Regular cardiac myocyte (primary cell): Measurements from ENCODE around the gene TMEM225B. TPM values are rescaled to one million over a fixed set of nuclear protein-coding genes. Genes with fewer than 3 reads are reported as not detected.

ENCODE experiments used
- total RNA-seq: library from RNA; depleted of rRNA; stranded (reverse); fragments of >200 nt; gene quantifications from 2 replicates; pipeline ENCODE4 v1.2.3, GENCODE V29; 2014

Gene TMEM225B
- total RNA-seq: under 0.01 and 0.85 TPM in 2 replicates

DNA sequence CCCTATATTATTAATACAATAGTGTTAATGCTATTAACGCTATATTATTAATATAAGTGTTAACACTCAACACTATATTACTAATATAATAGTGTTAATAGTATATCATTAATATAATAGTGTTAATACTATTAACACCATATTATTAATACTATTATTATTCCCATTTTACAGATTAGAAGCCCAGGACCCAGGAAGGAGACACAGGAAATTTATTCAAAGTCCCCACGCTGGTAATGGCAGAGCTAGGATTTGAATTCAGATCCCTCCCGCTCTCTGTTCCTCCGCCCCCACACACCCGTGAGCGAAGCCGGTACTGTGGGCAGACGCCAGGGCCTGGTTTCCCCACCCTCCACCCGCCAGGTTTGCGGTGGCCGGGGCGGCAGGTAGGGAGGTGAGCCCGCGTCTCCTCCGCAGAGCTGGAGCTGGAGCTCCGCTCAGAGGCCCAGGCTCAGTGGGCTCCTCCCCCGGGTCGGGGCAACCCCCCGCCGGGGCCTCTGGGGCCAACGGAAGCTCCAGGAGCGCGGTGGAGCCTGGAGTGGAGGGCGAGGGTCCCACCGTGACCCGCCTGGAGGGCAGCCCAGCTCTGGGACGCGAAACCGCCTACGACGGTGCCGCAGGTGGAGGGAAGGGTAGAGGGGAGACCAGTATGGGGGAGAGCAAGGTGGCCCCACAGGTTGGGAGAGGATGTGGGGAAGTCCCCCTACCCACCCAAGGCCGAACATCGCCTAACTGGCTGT is at the start of gene TMEM225B:
TMEM225B (plus strand) TSS at position 506 of the 740 bp plus-strand sequence. CDS start 6,122 bp downstream, outside the sequence.

DNA sequence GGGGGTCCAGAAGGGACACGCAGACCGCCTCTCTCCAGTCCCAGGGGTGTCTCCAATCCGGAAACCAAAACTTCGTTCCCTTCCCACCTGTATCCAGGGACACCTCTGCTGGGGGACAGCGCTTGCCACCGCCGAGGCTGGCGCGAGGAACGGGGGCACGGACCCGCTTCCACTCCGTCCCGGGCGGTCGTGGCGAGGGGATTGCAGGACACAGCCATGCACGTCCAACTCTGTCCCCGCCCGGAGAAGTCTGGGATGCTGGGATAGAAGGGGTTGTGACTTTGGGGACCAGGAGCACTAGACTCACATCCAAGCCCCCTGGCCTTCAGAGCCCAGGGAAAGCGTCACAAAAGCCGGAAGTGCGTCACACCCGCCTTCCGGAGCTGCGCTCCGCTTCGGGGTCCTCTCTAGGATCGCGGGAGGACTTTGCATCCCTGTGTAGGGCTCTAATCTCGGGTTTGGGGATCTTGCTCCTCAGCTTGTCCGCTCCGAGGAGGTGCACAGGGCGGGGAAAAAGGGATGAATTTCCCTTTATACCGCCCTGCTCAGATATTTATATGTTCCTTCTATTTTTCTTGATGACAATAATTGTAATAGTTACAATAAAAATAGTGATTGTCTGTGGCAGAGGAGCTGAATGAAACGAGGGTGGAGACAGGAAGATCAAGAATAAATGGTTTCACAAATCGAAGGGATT is 46.2 kb upstream of the TMEM225B start, which contains the start of gene FAM200A:
FAM200A (minus strand) TSS at position 348 of the 697 bp plus-strand sequence. CDS start 3,707 bp downstream, outside the sequence.

GRCh38 chr7:99558306-99559174 is 39.5 kb upstream of the TMEM225B start, which contains the start of gene ZNF655:
Gene ZNF655 (plus strand): TSS chr7:99558642. CDS start chr7:99560560, 1,918 bp downstream.

GRCh38 chr7:99616359-99617191 is 18.5 kb downstream of the TMEM225B start, which contains the start of gene ZSCAN25:
Gene ZSCAN25 (plus strand): TSS chr7:99616946. CDS start chr7:99619607, 2,661 bp downstream.

Other genes starting within 250 kb of the TMEM225B start
- 193 and 433 TPM in 2 replicates for gene ARPC1B, start 223.5 kb upstream of the TMEM225B start, total RNA-seq
- gene PDAP1, start 189.7 kb upstream of the TMEM225B start, total RNA-seq: 37.2 and 106 TPM in 2 replicates
- gene BUD31, start 189.3 kb upstream of the TMEM225B start, total RNA-seq: 80.6 and 143 TPM in 2 replicates
- 7.6 and 9.2 TPM in 2 replicates for gene PTCD1, start 159.5 kb upstream of the TMEM225B start, total RNA-seq
- 33.9 and 36.1 TPM in 2 replicates for gene CPSF4, start 159.3 kb upstream of the TMEM225B start, total RNA-seq
- gene ATP5MF, start 132.1 kb upstream of the TMEM225B start, total RNA-seq: 825 and 857 TPM in 2 replicates
- gene ZNF789, start 125.4 kb upstream of the TMEM225B start, total RNA-seq: 4.2 and 4.8 TPM in 2 replicates
- gene ZNF394, start 98.0 kb upstream of the TMEM225B start, total RNA-seq: 30.2 and 36.2 TPM in 2 replicates
- 11.5 and 11.8 TPM in 2 replicates for gene ZKSCAN5, start 93.6 kb upstream of the TMEM225B start, total RNA-seq
- gene FAM200A, start 46.2 kb upstream of the TMEM225B start, total RNA-seq: 7.0 and 7.7 TPM in 2 replicates
- 45.1 and 46.8 TPM in 2 replicates for gene ZNF655, start 39.6 kb upstream of the TMEM225B start, total RNA-seq
- gene ZSCAN25, start 18.7 kb downstream of the TMEM225B start, total RNA-seq: 7.3 and 10.2 TPM in 2 replicates
- gene CYP3A5, start 81.7 kb downstream of the TMEM225B start, total RNA-seq: under 0.01 TPM in 1 of 2 replicates, not detected in the other
- gene CYP3A7, start 136.9 kb downstream of the TMEM225B start, total RNA-seq: not detected in 2 replicates
- not detected in 2 replicates for gene CYP3A4, start 185.9 kb downstream of the TMEM225B start, total RNA-seq
- not detected in 2 replicates for gene CYP3A43, start 229.7 kb downstream of the TMEM225B start, total RNA-seq